GM10847 (cell line): ENCODE data around the gene PTPRO.

Experiments
- POLR2A ChIP-seq: IDR thresholded peaks from 2 replicates; pipeline ENCODE4 v1.6.1; 2011; ENCODE audit not compliant: insufficient read length; ENCODE audit errors: extremely low read depth

The PTPRO gene

GRCh38 chr12:15608941-15609340 is 286.6 kb downstream of the PTPRO start:
- TF ChIP-seq POLR2A: no peak

GRCh38 chr12:15613981-15614380 is 291.7 kb downstream of the PTPRO start:
- no peak for TF ChIP-seq POLR2A

GRCh38 chr12:15620741-15621539 is 298.6 kb downstream of the PTPRO start:
- no peak for TF ChIP-seq POLR2A

- TF ChIP-seq POLR2A: no peak
These were observed 302.8 kb downstream of the PTPRO start for GRCh38 chr12:15625075-15625474.

GRCh38 chr12:15627995-15628945 is 306.0 kb downstream of the PTPRO start:
- no peak for TF ChIP-seq POLR2A

GRCh38 chr12:15629108-15629507 is 306.8 kb downstream of the PTPRO start:
- TF ChIP-seq POLR2A: no peak

GRCh38 chr12:15629761-15630160 is 307.5 kb downstream of the PTPRO start:
- no peak for TF ChIP-seq POLR2A

- TF ChIP-seq POLR2A: no peak
These were observed 308.9 kb downstream of the PTPRO start for GRCh38 chr12:15631007-15631715.

GRCh38 chr12:15632708-15633107 is 310.4 kb downstream of the PTPRO start:
- TF ChIP-seq POLR2A: no peak

- no peak for TF ChIP-seq POLR2A
These were observed 310.9 kb downstream of the PTPRO start for GRCh38 chr12:15633201-15633600.

- TF ChIP-seq POLR2A: no peak
These were observed 311.8 kb downstream of the PTPRO start for GRCh38 chr12:15634010-15634683.

- TF ChIP-seq POLR2A: no peak
These were observed 314.0 kb downstream of the PTPRO start for GRCh38 chr12:15636060-15636890.

GRCh38 chr12:15638231-15638630 is 315.9 kb downstream of the PTPRO start:
- TF ChIP-seq POLR2A: no peak

- TF ChIP-seq POLR2A: no peak
These were observed 322.4 kb downstream of the PTPRO start for GRCh38 chr12:15644700-15645099.
